MCF 10A (cell line): ENCODE data around the gene MYO9B. TPM values are rescaled to one million over a fixed set of nuclear protein-coding genes. Genes with fewer than 3 reads are reported as not detected.

Experiments used
- BruUV-seq: library from RNA; stranded (reverse); fragments of 400-500 nt; replicated peaks from 2 replicates; lab custom pipeline; 2021; lab: Mats Ljungman, UMichigan
- CTCF ChIA-PET: fragments of 300-600 bp; sonication (Branson Sonifier 250); formaldehyde crosslinking; extraction: SDS; loops from one replicate; lab custom pipeline; 2021; ENCODE audit warnings: antibody characterized with exemption, inconsistent platforms; lab: Yijun Ruan, JAX
- POLR2A ChIA-PET: fragments of 300-600, 350-650 bp; sonication (Branson Sonifier 250); formaldehyde crosslinking; extraction: SDS; loops from one replicate; lab custom pipeline; 2020; ENCODE audit warnings: antibody characterized with exemption, inconsistent platforms; lab: Yijun Ruan, JAX
- DNase-seq: peaks from one replicate; pipeline ENCODE4 v3.0.0-alpha.2; 2018; ENCODE audit not compliant: unreplicated experiment
- H3K27ac Mint-ChIP-seq: one replicate; pipeline ENCODE4 v1.8.0; 2022; ENCODE audit warnings: mild to moderate bottlenecking, low read depth, mixed read lengths; ENCODE audit not compliant: unreplicated experiment
- H3K27me3 Mint-ChIP-seq: one replicate; pipeline ENCODE4 v1.8.0; 2022; ENCODE audit warnings: mixed read lengths; ENCODE audit not compliant: insufficient read depth, unreplicated experiment
- H3K36me3 Mint-ChIP-seq: one replicate; pipeline ENCODE4 v1.8.0; 2022; ENCODE audit warnings: mild to moderate bottlenecking, moderate library complexity, mixed read lengths; ENCODE audit not compliant: insufficient read depth, unreplicated experiment
- H3K4me1 Mint-ChIP-seq: one replicate; pipeline ENCODE4 v1.8.0; 2022; ENCODE audit warnings: mixed read lengths; ENCODE audit not compliant: insufficient read depth, unreplicated experiment
- H3K4me3 Mint-ChIP-seq: one replicate; pipeline ENCODE4 v1.8.0; 2022; ENCODE audit warnings: mild to moderate bottlenecking, moderate library complexity, mixed read lengths; ENCODE audit not compliant: unreplicated experiment
- H3K9me3 Mint-ChIP-seq: one replicate; pipeline ENCODE4 v1.8.0; 2022; ENCODE audit warnings: mixed read lengths; ENCODE audit not compliant: unreplicated experiment
- CTCF ChIP-seq: fragments of 200-600 bp; IDR thresholded peaks from one replicate; pipeline ENCODE4 v1.8.0; 2022; ENCODE audit warnings: antibody characterized with exemption, mild to moderate bottlenecking; ENCODE audit not compliant: unreplicated experiment
- intact Hi-C: fragments of 100-400 bp; cut with micrococcal nuclease; formaldehyde crosslinking; loops from 2 replicates; pipeline ENCODE4 v1.14.1; 2022
- total RNA-seq: library from RNA; stranded (reverse); gene quantifications from 2 replicates; pipeline ENCODE4 v1.2.3, GENCODE V29; 2022

MYO9B gene
- total RNA-seq, 1 experiment from 2014 or later: 43.5 TPM

- H3K4me1 Mint-ChIP-seq: no peaks in the 10 kb centered on the region
- peaks cover 54% of the 10 kb centered on the region for H3K36me3 Mint-ChIP-seq
- H3K4me3 Mint-ChIP-seq: no peak overlapping the region
- H3K9me3 Mint-ChIP-seq: no peaks in the 10 kb centered on the region
- no peak overlapping the region for H3K27ac Mint-ChIP-seq
- TF ChIP-seq CTCF: no peak
- BruUV-seq: no TSS peak
- no peaks in the 10 kb centered on the region for H3K27me3 Mint-ChIP-seq
- intact Hi-C loops: no loop called here
- ChIA-PET CTCF (interaction anchor here (0.5 kb wide), 1 partner anchor 29 kb away, joined by 3 read pairs; no protein-coding TSS in a partner anchor), POLR2A (interaction anchor here (0.6 to 0.7 kb wide), 2 partner anchors 890 to 1142 kb away, joined by 3 read pairs; partner anchors contain the start of gene LSM4)
- DNase-seq: no peak
These were observed 105.6 kb downstream of the MYO9B start for GRCh38 chr19:17180997-17181702.

- no peaks in the 10 kb centered on the region for H3K9me3 Mint-ChIP-seq
- TF ChIP-seq CTCF: no peak
- no peak overlapping the region for H3K4me3 Mint-ChIP-seq
- no peak overlapping the region for H3K27ac Mint-ChIP-seq
- no peak for DNase-seq
- POLR2A ChIA-PET: no interaction called here
- H3K27me3 Mint-ChIP-seq: no peaks in the 10 kb centered on the region
- intact Hi-C loops: no loop called here
- CTCF ChIA-PET: no interaction called here
- H3K4me1 Mint-ChIP-seq: no peaks in the 10 kb centered on the region
- peaks cover 44% of the 10 kb centered on the region for H3K36me3 Mint-ChIP-seq
- BruUV-seq: no TSS peak
These were observed 107.7 kb downstream of the MYO9B start for GRCh38 chr19:17183271-17183761.

DNA sequence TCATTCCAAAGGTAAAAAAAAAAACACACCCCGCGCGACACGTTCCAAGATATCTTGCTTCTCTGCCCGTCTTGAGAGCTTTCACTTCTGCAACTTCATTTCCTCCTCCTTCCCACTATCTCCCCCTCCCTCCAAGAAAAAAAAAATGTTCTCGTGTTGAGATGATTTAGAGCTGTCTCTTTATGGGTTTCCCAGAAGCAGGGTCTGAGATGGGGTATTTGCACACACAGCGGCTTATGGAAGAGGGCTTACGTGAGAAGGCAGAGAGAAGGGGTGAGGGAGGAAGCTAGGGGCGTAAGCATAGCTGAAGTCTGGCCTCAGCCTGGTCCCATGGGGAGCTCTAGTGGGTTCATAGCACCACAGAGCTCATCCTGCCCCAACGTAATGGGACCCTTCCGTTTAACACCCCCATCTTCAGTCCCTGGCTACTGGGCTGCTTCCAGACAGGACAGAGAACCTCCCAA is 108.3 kb downstream of the MYO9B start:
- H3K27me3 Mint-ChIP-seq: no peaks in the 10 kb centered on the region
- H3K27ac Mint-ChIP-seq: no peak overlapping the region
- TF ChIP-seq CTCF: no peak
- intact Hi-C loops: no loop called here
- no peaks in the 10 kb centered on the region for H3K9me3 Mint-ChIP-seq
- H3K36me3 Mint-ChIP-seq: peaks cover 44% of the 10 kb centered on the region
- no TSS peak for BruUV-seq
- ChIA-PET POLR2A (no interaction called here), CTCF (no interaction called here)
- no peak overlapping the region for H3K4me3 Mint-ChIP-seq
- DNase-seq: no peak
- H3K4me1 Mint-ChIP-seq: no peaks in the 10 kb centered on the region

DNA sequence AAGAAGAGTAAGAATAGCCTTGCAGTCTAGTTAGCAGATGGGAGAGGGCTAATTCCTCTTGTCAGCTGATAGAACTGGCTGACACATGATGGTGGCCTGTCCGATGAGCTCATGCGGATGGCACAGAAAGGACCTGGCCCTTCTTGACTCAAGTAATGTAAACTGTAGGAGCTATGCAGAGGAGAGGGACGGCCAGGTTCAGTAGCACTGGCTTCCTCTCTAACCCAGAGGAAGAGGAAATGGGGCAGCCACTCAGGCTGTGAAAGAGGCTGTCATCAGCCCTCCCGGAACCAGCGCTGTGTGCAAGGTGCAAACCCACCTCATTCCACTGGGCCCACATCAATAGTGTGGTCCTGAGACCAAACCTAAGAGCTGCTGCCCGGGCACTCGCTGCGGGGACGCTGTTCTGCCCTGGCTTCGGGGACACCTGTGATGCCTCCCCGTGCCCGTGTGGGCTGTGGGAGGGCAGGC is 108.8 kb downstream of the MYO9B start:
- Mint-ChIP-seq H3K27ac (no peak overlapping the region), H3K36me3 (peaks cover 45% of the 10 kb centered on the region), H3K4me1 (no peaks in the 10 kb centered on the region), H3K4me3 (no peak overlapping the region), H3K9me3 (no peaks in the 10 kb centered on the region), H3K27me3 (no peaks in the 10 kb centered on the region)
- CTCF ChIA-PET: no interaction called here
- BruUV-seq: no TSS peak
- no peak for DNase-seq
- intact Hi-C loops: no loop called here
- TF ChIP-seq CTCF: no peak
- POLR2A ChIA-PET: no interaction called here
